ENCODE results near the gene ZKSCAN4.

The ZKSCAN4 gene

DNA sequence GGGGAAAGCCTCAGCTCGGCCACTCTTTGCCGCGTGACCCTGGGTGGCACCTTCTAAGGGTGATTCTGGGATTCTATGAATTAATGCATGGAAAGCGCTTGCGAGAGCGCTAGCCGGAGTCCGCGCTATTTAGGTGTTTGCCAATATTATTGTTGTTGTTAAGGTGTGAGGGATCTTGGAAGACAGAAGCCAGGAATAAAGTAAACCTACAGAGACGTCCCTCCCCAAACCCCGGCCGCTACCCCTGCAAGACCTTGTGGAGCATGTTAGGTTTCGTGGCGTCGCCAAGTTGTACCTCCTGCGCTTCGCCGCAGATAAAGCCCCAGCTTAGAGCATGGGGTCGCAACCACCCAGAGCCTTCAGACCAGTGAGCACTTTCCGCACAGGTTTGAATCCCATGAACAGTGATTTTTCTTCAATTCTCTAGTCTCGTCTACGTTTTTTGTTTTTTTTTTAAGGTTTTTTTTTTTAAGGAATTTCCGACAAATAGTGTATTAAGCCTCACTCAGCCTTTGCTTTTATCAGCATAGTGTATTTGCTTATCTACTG, 43.9 kb downstream of the ZKSCAN4 start:
- DNase-seq (ENCODE audit: low spot score), result no peak

DNA sequence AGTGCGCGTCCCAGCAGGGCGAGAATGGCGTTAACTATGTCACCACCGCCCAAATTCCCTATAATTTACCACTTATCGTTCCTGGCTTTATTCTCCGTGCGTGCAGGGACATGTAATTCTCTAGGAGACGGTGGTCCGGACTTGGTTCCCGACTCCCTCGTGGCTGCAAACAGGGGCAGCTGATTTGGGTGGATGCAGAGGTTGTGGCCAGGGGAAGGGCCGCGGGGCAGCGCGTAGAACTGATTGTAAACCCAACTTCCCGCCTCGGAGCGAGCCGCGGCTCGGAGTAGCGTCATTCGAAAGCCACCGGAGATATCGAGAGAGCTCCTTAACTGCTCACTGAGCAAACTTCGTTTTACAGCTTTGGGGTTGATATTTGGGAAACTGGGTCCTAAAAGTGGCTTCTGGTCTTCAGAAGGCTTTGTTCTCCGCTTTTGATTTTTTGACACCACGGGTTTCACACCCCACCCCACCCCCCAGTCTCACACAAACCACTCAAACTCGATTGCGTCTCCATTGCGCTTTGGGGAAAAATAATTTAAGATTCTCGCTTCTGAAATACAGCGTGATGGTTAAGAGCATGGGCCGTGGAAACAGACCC, 44.5 kb downstream of the ZKSCAN4 start:
- no peak for DNase-seq (ENCODE audit: low spot score)

DNA sequence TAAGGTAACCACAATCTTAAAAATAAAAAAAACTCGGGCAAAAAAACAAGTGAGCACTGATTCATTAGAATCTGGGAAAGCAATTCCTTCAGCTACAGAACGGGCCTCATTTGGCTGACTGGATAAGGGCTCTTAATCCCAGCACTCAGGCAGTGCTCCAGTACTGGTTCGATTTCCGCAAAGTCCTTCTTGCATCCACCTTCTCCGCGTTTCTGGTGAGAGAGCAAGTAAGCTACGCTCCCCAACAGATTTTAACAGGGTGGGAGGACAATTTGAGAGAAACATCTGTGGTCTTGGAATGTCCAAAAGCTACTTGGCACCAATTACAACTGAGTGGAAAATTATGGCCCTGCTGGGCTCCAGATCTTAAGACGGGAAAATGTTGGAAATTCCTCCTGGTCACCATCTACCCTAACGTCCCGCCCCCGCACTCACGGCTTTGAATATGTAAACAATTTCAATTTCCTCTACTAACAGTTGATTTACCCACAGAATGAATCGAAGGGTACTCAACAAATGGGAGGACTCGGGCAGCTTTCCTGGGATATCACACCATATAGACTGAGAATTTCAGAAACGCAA, 45.0 kb downstream of the ZKSCAN4 start:
- DNase-seq (ENCODE audit: low spot score), result no peak

DNA sequence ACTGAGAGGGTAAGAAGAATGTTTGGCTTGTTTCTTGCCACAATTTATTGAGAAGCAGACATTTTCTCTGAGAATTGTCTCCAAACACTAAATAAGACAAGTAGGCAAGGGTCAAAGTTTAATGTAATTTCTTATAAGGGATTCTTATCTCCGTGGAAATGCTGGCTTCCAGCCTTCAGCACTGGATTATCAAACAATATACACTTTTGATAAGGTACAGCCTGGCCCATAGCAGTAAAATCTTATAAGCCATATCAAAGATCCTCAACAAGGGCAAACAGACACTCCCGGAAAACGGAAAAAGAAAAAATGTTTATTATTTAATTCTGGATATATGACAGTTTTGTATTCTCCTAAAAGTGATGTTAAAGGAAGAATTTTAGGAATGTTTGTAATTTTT, 45.5 kb downstream of the ZKSCAN4 start:
- DNase-seq (ENCODE audit: low spot score), result no peak

DNA sequence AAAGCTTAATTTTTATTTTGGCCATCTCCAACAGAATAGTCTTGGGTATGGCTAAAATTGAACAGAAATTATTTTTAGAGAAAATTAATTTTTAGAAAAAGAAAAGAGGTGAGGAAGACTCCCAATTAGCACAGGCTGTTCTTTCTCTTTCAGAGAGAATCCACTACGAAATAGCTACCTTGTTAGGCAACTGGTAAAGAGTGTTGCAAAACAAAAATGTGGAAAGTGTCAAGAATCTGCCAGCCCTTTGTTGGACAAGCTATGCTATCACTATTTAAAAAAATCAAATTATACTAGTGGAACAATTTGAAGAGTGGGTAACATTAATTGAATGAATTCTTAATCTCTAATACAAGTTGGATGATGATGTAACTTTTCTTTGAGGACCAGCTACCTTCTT, 46.2 kb downstream of the ZKSCAN4 start:
- DNase-seq (ENCODE audit: low spot score), result no peak

DNA sequence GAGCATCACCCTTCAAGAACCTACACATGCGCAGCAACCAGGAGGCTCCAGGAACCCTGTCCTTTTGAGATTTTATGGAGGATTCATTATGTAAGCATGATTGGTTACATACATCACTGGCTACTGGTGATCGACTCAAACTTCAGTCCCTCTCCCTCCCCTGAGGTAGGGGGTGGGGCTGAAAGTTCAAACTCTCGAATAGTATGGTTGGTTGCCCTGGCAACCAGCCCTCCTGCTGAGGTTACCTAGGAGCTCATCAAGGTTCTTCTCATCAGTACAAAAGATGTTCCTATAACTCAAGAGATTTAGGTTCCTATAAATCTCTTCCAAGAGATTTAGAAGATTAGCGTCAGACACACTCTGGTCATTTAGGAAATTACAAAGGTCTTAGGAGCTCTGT, 48.9 kb downstream of the ZKSCAN4 start:
- no peak for DNase-seq (ENCODE audit: low spot score)

DNA sequence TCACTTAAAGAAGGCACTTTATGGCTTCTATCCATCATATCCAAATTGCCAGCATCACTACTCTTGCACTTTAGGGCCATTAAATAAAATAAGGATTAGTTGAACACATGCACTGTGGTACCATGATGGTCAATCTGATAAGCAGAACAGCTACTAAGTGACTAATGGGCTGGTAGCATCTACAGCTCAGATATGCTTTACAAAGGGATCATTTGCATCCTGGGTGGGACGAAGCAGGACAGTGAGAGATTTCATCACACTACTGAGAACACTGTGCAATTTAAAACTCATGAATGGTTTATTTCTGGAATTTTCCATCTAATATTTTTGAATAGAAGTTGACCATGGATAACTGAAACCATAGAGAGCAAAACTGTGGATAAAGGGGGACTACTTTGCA, 52.0 kb downstream of the ZKSCAN4 start:
- no peak for DNase-seq (ENCODE audit: low spot score)

Data from NAMALWA (cell line).